IMR-90 (cell line): Measurements from ENCODE around the gene FBN1. TPM values are rescaled to one million over a fixed set of nuclear protein-coding genes. Genes with fewer than 3 reads are reported as not detected.

Experiments used
- ATAC-seq: fragments of 200-7000 bp; cut with Tn5 transposase; 2 replicates; pipeline ENCODE4 v1.9.1; 2020; ENCODE audit warnings: low read depth, mild to moderate bottlenecking, moderate library complexity
- BruUV-seq: library from RNA; stranded (reverse); fragments of 400-500 nt; replicated peaks from 2 replicates; lab custom pipeline; 2021; lab: Mats Ljungman, UMichigan
- CTCF ChIA-PET: fragments of 300-600 bp; formaldehyde crosslinking; extraction: SDS; loops from one replicate; lab custom pipeline; 2021; ENCODE audit warnings: antibody characterized with exemption; lab: Yijun Ruan, JAX
- POLR2A ChIA-PET: fragments of 300-600 bp; sonication (Branson Sonifier 250); formaldehyde crosslinking; loops from one replicate; lab custom pipeline; 2022; ENCODE audit warnings: antibody characterized with exemption; ENCODE audit not compliant: unreplicated experiment; lab: Charles Lee
- DNase-seq: peaks from one replicate; pipeline ENCODE4 v3.0.0; 2013
- H2AFZ ChIP-seq: replicated peaks from 2 replicates; pipeline ENCODE3; 2013; ENCODE audit warnings: low read length, mild to moderate bottlenecking; ENCODE audit not compliant: poor library complexity
- H2AK5ac ChIP-seq: 2 replicates; pipeline ENCODE4 v1.6.1; 2013; ENCODE audit warnings: low read depth, low read length, inconsistent platforms
- H2AK9ac ChIP-seq: replicated peaks from 2 replicates; pipeline ENCODE3; 2013; ENCODE audit warnings: mild to moderate bottlenecking, low read depth, low read length, moderate library complexity; ENCODE audit not compliant: poor library complexity
- H2BK120ac ChIP-seq: 2 replicates; pipeline ENCODE4 v1.6.1; 2013; ENCODE audit warnings: low read depth, low read length, inconsistent platforms
- H2BK15ac ChIP-seq: 3 replicates; pipeline ENCODE4 v1.6.1; 2013; ENCODE audit warnings: low read depth, low read length, inconsistent platforms
- H2BK20ac ChIP-seq: 2 replicates; pipeline ENCODE4 v1.6.1; 2013; ENCODE audit warnings: low read depth, mild to moderate bottlenecking, inconsistent platforms, low read length, moderate library complexity
- H2BK5ac ChIP-seq: 2 replicates; pipeline ENCODE4 v1.6.1; 2013; ENCODE audit warnings: mild to moderate bottlenecking, low read depth, low read length, inconsistent platforms; ENCODE audit not compliant: poor library complexity, severe bottlenecking
- H3K14ac ChIP-seq: replicated peaks from 2 replicates; pipeline ENCODE4 v1.6.1; 2013; ENCODE audit warnings: low read depth, low read length, inconsistent platforms
- H3K18ac ChIP-seq: 2 replicates; pipeline ENCODE4 v1.6.1; 2013; ENCODE audit warnings: low read depth, low read length, control low read depth
- H3K23ac ChIP-seq: 2 replicates; pipeline ENCODE4 v1.6.1; 2013; ENCODE audit warnings: low read depth, low read length, inconsistent platforms
- H3K27ac ChIP-seq: 2 replicates; pipeline ENCODE4 v1.5.1; 2013; ENCODE audit warnings: mild to moderate bottlenecking, control low read depth, low read length; ENCODE audit not compliant: insufficient read depth
- H3K27me3 ChIP-seq: 2 replicates; pipeline ENCODE4 v1.6.1; 2013; ENCODE audit warnings: low read length; ENCODE audit not compliant: control insufficient read depth, insufficient read depth
- H3K36me3 ChIP-seq: 2 replicates; pipeline ENCODE4 v1.6.1; 2013; ENCODE audit warnings: low read length, mixed read lengths; ENCODE audit not compliant: control insufficient read depth, insufficient read depth
- H3K4ac ChIP-seq: 2 replicates; pipeline ENCODE4 v1.6.1; 2013; ENCODE audit warnings: low read depth, low read length, inconsistent platforms
- H3K4me1 ChIP-seq: 2 replicates; pipeline ENCODE4 v1.6.1; 2013; ENCODE audit warnings: low read length, mixed read lengths; ENCODE audit not compliant: control insufficient read depth, insufficient read depth
- H3K4me2 ChIP-seq: 2 replicates; pipeline ENCODE4 v1.6.1; 2013; ENCODE audit warnings: low read depth, mild to moderate bottlenecking, control low read depth, low read length, moderate library complexity
- H3K4me3 ChIP-seq: 2 replicates; pipeline ENCODE4 v1.5.1; 2013; ENCODE audit warnings: low read depth, mild to moderate bottlenecking, control low read depth, low read length, moderate library complexity; ENCODE audit not compliant: insufficient read depth
- H3K56ac ChIP-seq: 2 replicates; pipeline ENCODE4 v1.6.1; 2013; ENCODE audit warnings: low read length, inconsistent platforms; ENCODE audit not compliant: insufficient read depth; ENCODE audit errors: extremely low read depth
- H3K79me1 ChIP-seq, 2 experiments: 2 replicates each; pipeline ENCODE4 v1.6.1; 2013; ENCODE audit warnings: low read length in 2 of 2, inconsistent platforms in 1 of 2, low read depth in 1 of 2
- H3K9ac ChIP-seq: 2 replicates; pipeline ENCODE4 v1.6.1; 2013; ENCODE audit warnings: low read depth, low read length, control low read depth
- H3K9me1 ChIP-seq: 2 replicates; pipeline ENCODE4 v1.6.1; 2013; ENCODE audit warnings: low read length, inconsistent platforms; ENCODE audit not compliant: insufficient read depth
- H3K9me3 ChIP-seq: 2 replicates; pipeline ENCODE4 v1.6.1; 2013; ENCODE audit warnings: low read length; ENCODE audit not compliant: control insufficient read depth, insufficient read depth
- H4K20me1 ChIP-seq: 2 replicates; pipeline ENCODE4 v1.6.1; 2013; ENCODE audit warnings: low read length, inconsistent platforms; ENCODE audit not compliant: insufficient read depth
- H4K5ac ChIP-seq: 2 replicates; pipeline ENCODE4 v1.6.1; 2013; ENCODE audit warnings: mild to moderate bottlenecking, low read depth, low read length, control low read depth
- H4K8ac ChIP-seq, 2 experiments: 2 replicates each; pipeline ENCODE4 v1.6.1; 2013; ENCODE audit warnings: low read depth in 2 of 2, low read length in 2 of 2, control low read depth in 1 of 2, inconsistent platforms in 1 of 2
- H4K91ac ChIP-seq: 2 replicates; pipeline ENCODE4 v1.6.1; 2013; ENCODE audit warnings: low read depth, low read length, inconsistent platforms; ENCODE audit not compliant: insufficient read depth
- CEBPB ChIP-seq: IDR thresholded peaks from 2 replicates; pipeline ENCODE4 v1.6.1; 2012; ENCODE audit warnings: low read depth, low read length, improper control_type of control experiment
- ELK1 ChIP-seq: fragments of 150-350 bp; IDR thresholded peaks from 2 replicates; pipeline ENCODE4 v1.6.1; 2016; ENCODE audit warnings: low read depth, mild to moderate bottlenecking, low read length, moderate library complexity, borderline replicate concordance
- MAFK ChIP-seq: IDR thresholded peaks from 2 replicates; pipeline ENCODE4 v1.6.1; 2012; ENCODE audit warnings: low read depth, low read length, improper control_type of control experiment
- MAZ ChIP-seq: IDR thresholded peaks from 2 replicates; pipeline ENCODE4 v1.6.1; 2012; ENCODE audit warnings: low read depth, mild to moderate bottlenecking, low read length, improper control_type of control experiment, moderate library complexity, borderline replicate concordance
- MXI1 ChIP-seq: IDR thresholded peaks from 2 replicates; pipeline ENCODE4 v1.6.1; 2012; ENCODE audit warnings: low read depth, mild to moderate bottlenecking, low read length, moderate library complexity, borderline replicate concordance
- NFE2L2 ChIP-seq: fragments of 150-350 bp; IDR thresholded peaks from 2 replicates; pipeline ENCODE4 v1.6.1; 2016; ENCODE audit warnings: low read depth, mild to moderate bottlenecking, low read length
- POLR2A ChIP-seq: IDR thresholded peaks from 2 replicates; pipeline ENCODE4 v1.6.1; 2012; ENCODE audit warnings: mild to moderate bottlenecking, low read depth, low read length
- RAD21 ChIP-seq: IDR thresholded peaks from 2 replicates; pipeline ENCODE4 v1.6.1; 2012; ENCODE audit warnings: low read length, improper control_type of control experiment
- RCOR1 ChIP-seq: IDR thresholded peaks from 2 replicates; pipeline ENCODE4 v1.6.1; 2012; ENCODE audit warnings: mild to moderate bottlenecking, low read length, improper control_type of control experiment; ENCODE audit not compliant: insufficient replicate concordance
- RFX5 ChIP-seq: IDR thresholded peaks from 2 replicates; pipeline ENCODE4 v1.8.0; 2012; ENCODE audit warnings: low read depth, mild to moderate bottlenecking, low read length, moderate library complexity
- SMC3 ChIP-seq: fragments of 150-350 bp; IDR thresholded peaks from 2 replicates; pipeline ENCODE4 v1.6.1; 2016; ENCODE audit warnings: low read depth, mild to moderate bottlenecking, antibody characterized with exemption, low read length, moderate library complexity
- USF2 ChIP-seq: fragments of 150-350 bp; IDR thresholded peaks from 2 replicates; pipeline ENCODE4 v1.6.1; 2017; ENCODE audit warnings: mild to moderate bottlenecking, antibody characterized with exemption, low read length, low read depth
- WGBS, 2 experiments: methylation state at CpG; one replicate each; pipeline versions ENCODE4 v1.1.5 to v1.1.7; 2013; ENCODE audit warnings: missing lambda C conversion rate in 2 of 2; ENCODE audit not compliant: insufficient read length in 1 of 2; ENCODE audit errors: extremely low coverage in 2 of 2; 5-methylcytosine and 5-hydroxymethylcytosine counted together
- dilution Hi-C: fragments of 300-500 bp; cut with HindIII; formaldehyde crosslinking; loops from one replicate; pipeline ENCODE4 v1.14.3; 2018; ENCODE audit warnings: low sequenced_read_pairs; ENCODE audit not compliant: unreplicated experiment
- in situ Hi-C: fragments of 300-500 bp; cut with MboI; formaldehyde crosslinking; loops from 3 replicates; pipeline ENCODE4 v1.14.3; 2019; ENCODE audit warnings: low sequenced_read_pairs, inconsistent platforms, mixed read lengths
- intact Hi-C: fragments of 100-400 bp; cut with micrococcal nuclease; formaldehyde crosslinking; loops from 2 replicates; pipeline ENCODE4 v1.10.0; 2022
- polyA plus RNA-seq, 3 experiments: library from polyadenylated mRNA; depleted of rRNA; stranded (reverse); fragments of >200 nt; gene quantifications; 2 replicates each; pipeline ENCODE4 v1.2.3, GENCODE V29; 2012; ENCODE audit warnings: low replicate concordance in 1 of 3
- total RNA-seq: library from RNA; depleted of rRNA; stranded (reverse); fragments of >200 nt; gene quantifications from 2 replicates; pipeline ENCODE4 v1.2.3, GENCODE V29; 2012
- TF ChIP-seq, protein P1 (sequence below): conservative IDR thresholded peaks from 2 replicates; pipeline ENCODE4 v1.5.1; 2012; ENCODE audit warnings: mild to moderate bottlenecking, low read depth, low read length, improper control_type of control experiment

Gene FBN1
- total and polyA plus RNA-seq, 2 of the 4 experiments (the other 2 are of a cell fraction) = 134 to 283 TPM

DNA sequence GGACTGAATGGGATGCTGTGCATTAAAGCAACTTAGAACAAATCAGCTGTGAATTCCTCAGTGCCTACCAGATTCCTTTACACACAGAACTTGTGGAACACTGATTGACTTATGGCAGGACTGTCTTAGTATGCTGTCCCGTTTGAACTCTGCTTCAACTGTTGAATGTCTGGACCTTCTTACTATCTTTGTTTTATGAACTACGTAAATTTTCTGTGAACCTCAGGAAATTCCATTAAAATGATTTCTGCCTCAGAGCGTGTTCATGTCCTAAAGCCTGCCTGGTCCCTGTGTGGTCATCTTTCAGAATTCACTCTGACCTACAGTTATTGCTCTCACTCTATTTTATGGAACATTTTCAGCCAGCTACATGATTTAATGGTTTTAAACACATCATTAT is 29.4 kb upstream of the FBN1 start:
- peak overlapping the region in 1 of 2 experiments; percentile 68; a peak in 2 of 4 replicates for H4K8ac ChIP-seq
- H2BK120ac ChIP-seq = peak overlapping the region; percentile 53
- peaks cover 0 to 2% of the 10 kb centered on the region in 2 experiments; a peak in 1 of 4 replicates for H3K79me1 ChIP-seq
- ChIA-PET CTCF (interaction anchor here (0.6 kb wide), 1 partner anchor 797 kb away, joined by 3 read pairs; no protein-coding TSS in a partner anchor), POLR2A (no interaction called here)
- H3K4me3 ChIP-seq = no peak overlapping the region
- H3K14ac ChIP-seq = peak overlapping the region; percentile 23
- H3K36me3 ChIP-seq = no peaks in the 10 kb centered on the region
- no peaks in the 10 kb centered on the region for H3K9me3 ChIP-seq
- H3K56ac ChIP-seq = no peak overlapping the region
- no peak overlapping the region for H3K9ac ChIP-seq
- no peak for TF ChIP-seq RCOR1
- no peak for TF ChIP-seq SMC3
- no peak for TF ChIP-seq USF2
- TF ChIP-seq, protein P1, sequence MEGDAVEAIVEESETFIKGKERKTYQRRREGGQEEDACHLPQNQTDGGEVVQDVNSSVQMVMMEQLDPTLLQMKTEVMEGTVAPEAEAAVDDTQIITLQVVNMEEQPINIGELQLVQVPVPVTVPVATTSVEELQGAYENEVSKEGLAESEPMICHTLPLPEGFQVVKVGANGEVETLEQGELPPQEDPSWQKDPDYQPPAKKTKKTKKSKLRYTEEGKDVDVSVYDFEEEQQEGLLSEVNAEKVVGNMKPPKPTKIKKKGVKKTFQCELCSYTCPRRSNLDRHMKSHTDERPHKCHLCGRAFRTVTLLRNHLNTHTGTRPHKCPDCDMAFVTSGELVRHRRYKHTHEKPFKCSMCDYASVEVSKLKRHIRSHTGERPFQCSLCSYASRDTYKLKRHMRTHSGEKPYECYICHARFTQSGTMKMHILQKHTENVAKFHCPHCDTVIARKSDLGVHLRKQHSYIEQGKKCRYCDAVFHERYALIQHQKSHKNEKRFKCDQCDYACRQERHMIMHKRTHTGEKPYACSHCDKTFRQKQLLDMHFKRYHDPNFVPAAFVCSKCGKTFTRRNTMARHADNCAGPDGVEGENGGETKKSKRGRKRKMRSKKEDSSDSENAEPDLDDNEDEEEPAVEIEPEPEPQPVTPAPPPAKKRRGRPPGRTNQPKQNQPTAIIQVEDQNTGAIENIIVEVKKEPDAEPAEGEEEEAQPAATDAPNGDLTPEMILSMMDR = no peak
- no peak for TF ChIP-seq NFE2L2
- no peak for TF ChIP-seq POLR2A
- no peak for TF ChIP-seq RAD21
- TF ChIP-seq ELK1 = no peak
- no peak for TF ChIP-seq MXI1
- no peak for TF ChIP-seq MAZ
- no peak for TF ChIP-seq CEBPB
- TF ChIP-seq RFX5 = no peak
- no peak for TF ChIP-seq MAFK
- no peaks in the 10 kb centered on the region for H4K20me1 ChIP-seq
- H3K4ac ChIP-seq = peak overlapping the region; percentile 34
- H3K23ac ChIP-seq = peak overlapping the region; percentile 11; the same call in 1 of the 2 replicates
- peaks cover 13% of the 10 kb centered on the region for H3K9me1 ChIP-seq
- no peak overlapping the region for H2AK9ac ChIP-seq
- H2BK20ac ChIP-seq = peak overlapping the region; percentile 72
- no TSS peak for BruUV-seq
- peak overlapping the region; percentile 30; the same call in 1 of the 2 replicates for H3K18ac ChIP-seq
- H3K27ac ChIP-seq = no peak overlapping the region
- 22% methylated on average over 1 of the region's 3 CpGs; no CpG with 5 or more reads in 1 of the 2 experiments for WGBS, 2 experiments
- H4K91ac ChIP-seq = 0 out of 2 replicates have a peak overlapping the region, but pooled peaks have one; percentile 1
- no peak overlapping the region for H2AFZ ChIP-seq
- ATAC-seq = peak; percentile 36
- peak overlapping the region; percentile 14; the same call in 1 of the 2 replicates for H3K4me2 ChIP-seq
- H3K4me1 ChIP-seq = peaks cover 9% of the 10 kb centered on the region
- H2BK15ac ChIP-seq = peak overlapping the region; percentile 67
- no peaks in the 10 kb centered on the region for H3K27me3 ChIP-seq
- in situ Hi-C loops = no loop called here
- dilution Hi-C loops = no loop called here
- H2BK5ac ChIP-seq = peak overlapping the region; percentile 70
- DNase-seq = peak; percentile 65
- peak overlapping the region; percentile 10; the same call in 1 of the 2 replicates for H4K5ac ChIP-seq
- H2AK5ac ChIP-seq = peak overlapping the region; percentile 9; the same call in 1 of the 2 replicates
- intact Hi-C loops = no loop called here
